Right atrium auricular region (tissue), 2 donors: ENCODE data around the gene BSN. TPM values are rescaled to one million over a fixed set of nuclear protein-coding genes. Genes with fewer than 3 reads are reported as not detected.

Experiments
- DNase-seq: peaks from one replicate; pipeline ENCODE4 v3.0.0-alpha.2; 2019; ENCODE audit warnings: low spot score
- H3K27ac ChIP-seq, 2 donors: fragments of 200-600 bp; sonication (generic); 1 replicate in 1 of 2; 2 replicates in 1 of 2; pipeline ENCODE4 v1.5.1; 2016 to 2019
- H3K27me3 ChIP-seq, 2 donors: fragments of 200-600 bp; sonication (generic); one replicate each; pipeline versions ENCODE4 v1.5.1 to v1.6.0; 2017 to 2019
- H3K36me3 ChIP-seq: fragments of 200-600 bp; sonication (generic); one replicate; pipeline ENCODE4 v1.5.1; 2016
- H3K4me1 ChIP-seq, 2 donors: fragments of 200-600 bp; sonication (generic); one replicate each; pipeline versions ENCODE4 v1.5.1 to v1.6.0; 2017 to 2019
- H3K4me3 ChIP-seq, 2 donors: fragments of 200-600 bp; sonication (generic); 1 replicate in 1 of 2; 2 replicates in 1 of 2; pipeline ENCODE4 v1.5.1; 2017 to 2019; ENCODE audit warnings: mild to moderate bottlenecking in 1 of 2, moderate library complexity in 1 of 2
- H3K9me3 ChIP-seq, 2 donors: fragments of 200-600 bp; sonication (generic); one replicate each; pipeline ENCODE4 v1.5.1; 2019
- CTCF ChIP-seq, 2 donors: fragments of 200-600 bp; sonication (generic); IDR thresholded peaks; one replicate each; pipeline ENCODE4 v1.5.1; 2019; ENCODE audit warnings: antibody characterized with exemption in 2 of 2
- total RNA-seq, 2 donors: library from RNA; depleted of rRNA; stranded (reverse); fragments of >200 nt; gene quantifications; one replicate each; pipeline ENCODE4 v1.1.0, GENCODE V29; 2016

Gene BSN
- total RNA-seq, 2 donors from 2014 or later, result 0.41 to 0.63 TPM

- no peaks in the 10 kb centered on the region for H3K27me3 ChIP-seq
- no peak overlapping the region for H3K4me3 ChIP-seq
- DNase-seq, result no peak
- no peak for TF ChIP-seq CTCF (IDR thresholded peaks at IDR 0.05)
- H3K36me3 ChIP-seq, result peaks cover 56% of the 10 kb centered on the region
- no peak overlapping the region for H3K27ac ChIP-seq
- peaks cover 0 to 9% of the 10 kb centered on the region in 2 donors for H3K4me1 ChIP-seq
- no peaks in the 10 kb centered on the region for H3K9me3 ChIP-seq
Measured at GRCh38 chr3:49512781-49513355, 41.4 kb upstream of the BSN start.

GRCh38 chr3:49513494-49514124 lies 40.7 kb upstream of the BSN start:
- no peaks in the 10 kb centered on the region for H3K27me3 ChIP-seq
- TF ChIP-seq CTCF (IDR thresholded peaks at IDR 0.05), result no peak
- DNase-seq, result no peak
- H3K27ac ChIP-seq, result no peak overlapping the region
- no peak overlapping the region for H3K4me3 ChIP-seq
- H3K4me1 ChIP-seq, result peaks cover 0 to 17% of the 10 kb centered on the region in 2 donors
- H3K36me3 ChIP-seq, result peaks cover 59% of the 10 kb centered on the region
- no peaks in the 10 kb centered on the region for H3K9me3 ChIP-seq

- H3K9me3 ChIP-seq, result no peaks in the 10 kb centered on the region
- H3K27ac ChIP-seq, result no peak overlapping the region
- DNase-seq, result no peak
- H3K27me3 ChIP-seq, result no peaks in the 10 kb centered on the region
- H3K36me3 ChIP-seq, result peaks cover 34% of the 10 kb centered on the region
- H3K4me3 ChIP-seq, result no peak overlapping the region
- TF ChIP-seq CTCF (IDR thresholded peaks at IDR 0.05), result no peak
- H3K4me1 ChIP-seq, result peaks cover 0 to 39% of the 10 kb centered on the region in 2 donors
Measured at GRCh38 chr3:49518016-49518415, 36.3 kb upstream of the BSN start.

GRCh38 chr3:49518441-49518840 lies 35.8 kb upstream of the BSN start:
- Histone ChIP-seq H3K36me3 (peaks cover 30% of the 10 kb centered on the region), H3K27ac (no peak overlapping the region), H3K27me3 (no peaks in the 10 kb centered on the region), H3K9me3 (no peaks in the 10 kb centered on the region), H3K4me3 (no peak overlapping the region), H3K4me1 (peaks cover 0 to 39% of the 10 kb centered on the region in 2 donors)
- no peak for DNase-seq
- TF ChIP-seq CTCF (IDR thresholded peaks at IDR 0.05), result no peak

GRCh38 chr3:49519296-49519695 lies 35.0 kb upstream of the BSN start:
- Histone ChIP-seq H3K4me3 (no peak overlapping the region), H3K9me3 (no peaks in the 10 kb centered on the region), H3K27ac (no peak overlapping the region), H3K27me3 (no peaks in the 10 kb centered on the region), H3K36me3 (peaks cover 23% of the 10 kb centered on the region), H3K4me1 (peaks cover 0 to 43% of the 10 kb centered on the region in 2 donors)
- no peak for TF ChIP-seq CTCF (IDR thresholded peaks at IDR 0.05)
- no peak for DNase-seq
